Stimulated activated CD8-positive, alpha-beta memory T cell treated with anti-CD3 and anti-CD28 coated beads, Interleukin-7, amount 100 ng/mL, for 48 hours (primary cell): ENCODE measurements around the gene ESYT1.

Experiments
- DNase-seq, 2 donors: peaks; one replicate each; pipeline ENCODE4 v3.0.0-alpha.2; 2020; ENCODE audit warnings: low read depth in 1 of 2; ENCODE audit errors: extremely low read depth in 1 of 2

Gene ESYT1

GRCh38 chr12:56172839-56173238 lies 44.8 kb downstream of the ESYT1 start:
- DNase-seq, result no peak

- DNase-seq, result no peak
Measured at GRCh38 chr12:56178347-56178746, 50.3 kb downstream of the ESYT1 start.

- DNase-seq, result no peak
Measured at GRCh38 chr12:56186957-56187356, 58.9 kb downstream of the ESYT1 start.

GRCh38 chr12:56188131-56188777 lies 60.2 kb downstream of the ESYT1 start:
- DNase-seq, result no peak

- DNase-seq, result no peak
Measured at GRCh38 chr12:56188778-56189098, 60.7 kb downstream of the ESYT1 start.

- peak; percentile 65 to 76 for DNase-seq
Measured at GRCh38 chr12:56189099-56189917, 61.2 kb downstream of the ESYT1 start, which contains the start of gene SMARCC2. TSS of gene SMARCC2 (minus strand) at chr12:56189483. CDS start at chr12:56189461, 22 bp downstream.

GRCh38 chr12:56189918-56190694 lies 62.0 kb downstream of the ESYT1 start:
- peak; percentile 76 to 77 for DNase-seq

GRCh38 chr12:56190695-56191155 lies 62.7 kb downstream of the ESYT1 start:
- DNase-seq, result no peak

- no peak for DNase-seq
Measured at GRCh38 chr12:56192582-56192981, 64.5 kb downstream of the ESYT1 start.

GRCh38 chr12:56193025-56193578 lies 65.0 kb downstream of the ESYT1 start:
- peak in 1 of 2 donors; percentile 67 for DNase-seq
